Measurements from ENCODE around the gene SLC5A12. TPM values are rescaled to one million over a fixed set of nuclear protein-coding genes. Genes with fewer than 3 reads are reported as not detected.

SLC5A12 gene
- polyA plus RNA-seq, 1 donor from 2014 or later, result not detected

GRCh38 chr11:26712497-26712896 is 9.4 kb downstream of the SLC5A12 start:
- no peak overlapping the region for H2AFZ ChIP-seq (ENCODE audit: low read depth, low read length)
- no peaks in the 10 kb centered on the region for H3K79me2 ChIP-seq (replicated peaks; ENCODE audit: insufficient read depth, low read length)
- H3K4me3 ChIP-seq (ENCODE audit: low read length), result no peak overlapping the region
- H3K4me2 ChIP-seq (ENCODE audit: low read length), result no peak overlapping the region
- H3F3A ChIP-seq (ENCODE audit: insufficient read depth, low read length, poor library complexity, severe bottlenecking), result no peaks in the 10 kb centered on the region
- H3K27ac ChIP-seq (ENCODE audit: low read length), result no peak overlapping the region
- H3K9me3 ChIP-seq (ENCODE audit: low read length), result no peaks in the 10 kb centered on the region
- H3K9ac ChIP-seq (ENCODE audit: low read length), result no peak overlapping the region
- no peaks in the 10 kb centered on the region for H3K9me2 ChIP-seq (ENCODE audit: insufficient read depth, low read length)
- no peaks in the 10 kb centered on the region for H3K36me3 ChIP-seq (ENCODE audit: insufficient read depth, low read length)
- H3K27me3 ChIP-seq (ENCODE audit: insufficient read depth, low read depth, low read length), result no peaks in the 10 kb centered on the region
- H4K20me1 ChIP-seq (ENCODE audit: insufficient read depth), result no peaks in the 10 kb centered on the region
- TF ChIP-seq EP300 (conservative IDR thresholded peaks at IDR 0.05; ENCODE audit: poor library complexity, severe bottlenecking) (no peak), MXI1 (conservative IDR thresholded peaks at IDR 0.05; ENCODE audit: poor library complexity, severe bottlenecking) (no peak), EZH2 (IDR thresholded peaks at IDR 0.05; ENCODE audit: borderline replicate concordance, insufficient read depth, low read length, poor library complexity, severe bottlenecking) (no peak), RAD21 (conservative IDR thresholded peaks at IDR 0.05) (no peak), TAF1 (IDR thresholded peaks at IDR 0.05; ENCODE audit: low read depth) (no peak), CTCF (IDR thresholded peaks at IDR 0.05; ENCODE audit: poor library complexity, severe bottlenecking) (no peak), SMC3 (conservative IDR thresholded peaks at IDR 0.05; ENCODE audit: poor library complexity) (no peak), REST (IDR thresholded peaks at IDR 0.05; ENCODE audit: borderline replicate concordance) (no peak), POLR2AphosphoS5 (IDR thresholded peaks at IDR 0.05) (no peak)

- Histone ChIP-seq H3K27me3 (ENCODE audit: insufficient read depth, low read depth, low read length) (no peaks in the 10 kb centered on the region), H3K27ac (ENCODE audit: low read length) (no peak overlapping the region)
These were observed 11.4 kb downstream of the SLC5A12 start for GRCh38 chr11:26710489-26710888.

More at GRCh38 chr11:26710489-26710888, 11.4 kb downstream of the SLC5A12 start:
- Histone ChIP-seq H3K79me2 (replicated peaks; ENCODE audit: insufficient read depth, low read length) (no peaks in the 10 kb centered on the region), H2AFZ (ENCODE audit: low read depth, low read length) (no peak overlapping the region), H3K9ac (ENCODE audit: low read length) (no peak overlapping the region), H3K36me3 (ENCODE audit: insufficient read depth, low read length) (no peaks in the 10 kb centered on the region), H3K9me3 (ENCODE audit: low read length) (no peaks in the 10 kb centered on the region), H4K20me1 (ENCODE audit: insufficient read depth) (no peaks in the 10 kb centered on the region), H3K4me2 (ENCODE audit: low read length) (no peak overlapping the region), H3F3A (ENCODE audit: insufficient read depth, low read length, poor library complexity, severe bottlenecking) (no peaks in the 10 kb centered on the region), H3K9me2 (ENCODE audit: insufficient read depth, low read length) (no peaks in the 10 kb centered on the region), H3K4me3 (ENCODE audit: low read length) (no peak overlapping the region)
- TF ChIP-seq EZH2 (IDR thresholded peaks at IDR 0.05; ENCODE audit: borderline replicate concordance, insufficient read depth, low read length, poor library complexity, severe bottlenecking), result no peak
- no peak for TF ChIP-seq REST (IDR thresholded peaks at IDR 0.05; ENCODE audit: borderline replicate concordance)
- no peak for TF ChIP-seq EP300 (conservative IDR thresholded peaks at IDR 0.05; ENCODE audit: poor library complexity, severe bottlenecking)
- TF ChIP-seq RAD21 (conservative IDR thresholded peaks at IDR 0.05), result no peak
- no peak for TF ChIP-seq CTCF (IDR thresholded peaks at IDR 0.05; ENCODE audit: poor library complexity, severe bottlenecking)
- no peak for TF ChIP-seq POLR2AphosphoS5 (IDR thresholded peaks at IDR 0.05)
- TF ChIP-seq SMC3 (conservative IDR thresholded peaks at IDR 0.05; ENCODE audit: poor library complexity), result no peak
- no peak for TF ChIP-seq TAF1 (IDR thresholded peaks at IDR 0.05; ENCODE audit: low read depth)
- no peak for TF ChIP-seq MXI1 (conservative IDR thresholded peaks at IDR 0.05; ENCODE audit: poor library complexity, severe bottlenecking)

All from neural cell (in vitro differentiated cells).